K562 (cell line): Measurements from ENCODE around the gene UGP2. TPM values are rescaled to one million over a fixed set of nuclear protein-coding genes. Genes with fewer than 3 reads are reported as not detected.
A peak's percentile ranks its signal among the peaks of the same experiment; 100 is the strongest.

Source experiments
- AFF1 ChIP-seq, 2 experiments: fragments of 450-650 bp; IDR thresholded peaks; 2 replicates each; pipeline ENCODE4 v1.6.1; 2018; ENCODE audit warnings: mild to moderate bottlenecking in 2 of 2, low read depth in 1 of 2; ENCODE audit not compliant: partially characterized antibody in 2 of 2
- ARID3A ChIP-seq: IDR thresholded peaks from 2 replicates; pipeline ENCODE4 v1.6.1; 2012; ENCODE audit warnings: low read depth, low read length, improper control_type of control experiment, borderline replicate concordance
- BRF2 ChIP-seq: IDR thresholded peaks from 3 replicates; pipeline ENCODE4 v1.6.1; 2011; ENCODE audit warnings: borderline replicate concordance, mild to moderate bottlenecking; ENCODE audit not compliant: insufficient read length, insufficient read depth
- EZH2 ChIP-seq: IDR thresholded peaks from 2 replicates; pipeline ENCODE4 v1.6.1; 2012; ENCODE audit warnings: low read depth, mild to moderate bottlenecking, inconsistent platforms, low read length, borderline replicate concordance
- MTA1 ChIP-seq: fragments of 450-650 bp; IDR thresholded peaks from 2 replicates; pipeline ENCODE4 v1.6.1; 2017; ENCODE audit warnings: borderline replicate concordance
- NFIX ChIP-seq: fragments of 250-450 bp; sonication (Bioruptor Pico); IDR thresholded peaks from 2 replicates; pipeline ENCODE4 v1.4.0; 2020; ENCODE audit warnings: low read depth, mild to moderate bottlenecking, moderate library complexity
- POLR2H ChIP-seq: IDR thresholded peaks from 2 replicates; pipeline ENCODE4 v1.6.1; 2016; ENCODE audit warnings: missing genetic modification characterization, low read depth, mild to moderate bottlenecking, control low read depth, missing compliant biosample characterization, moderate library complexity
- PTTG1 ChIP-seq: fragments of 450-650 bp; IDR thresholded peaks from 2 replicates; pipeline ENCODE4 v1.6.1; 2016; ENCODE audit warnings: low read depth, mild to moderate bottlenecking, missing genetic modification characterization, missing compliant biosample characterization
- RBM14 ChIP-seq: fragments of 200-400 bp; formaldehyde crosslinking; IDR thresholded peaks from 2 replicates; pipeline ENCODE4 v1.6.1; 2018; ENCODE audit warnings: low read depth, mild to moderate bottlenecking, low read length, moderate library complexity, borderline replicate concordance; ENCODE audit not compliant: insufficient read depth
- STAT5A ChIP-seq: IDR thresholded peaks from 2 replicates; pipeline ENCODE4 v1.6.1; 2012; ENCODE audit warnings: low read length, inconsistent platforms, borderline replicate concordance
- THAP7 ChIP-seq: fragments of 250-450 bp; sonication (Bioruptor Pico); IDR thresholded peaks from 2 replicates; pipeline ENCODE4 v1.5.0; 2021
- THRA ChIP-seq: fragments of 450-650 bp; IDR thresholded peaks from 2 replicates; pipeline ENCODE4 v1.6.1; 2017; ENCODE audit warnings: mild to moderate bottlenecking, moderate library complexity
- ZNF212 ChIP-seq: fragments of 450-650 bp; formaldehyde crosslinking; IDR thresholded peaks from 2 replicates; pipeline ENCODE4 v1.4.0; 2020; ENCODE audit warnings: mild to moderate bottlenecking
- ZNF57 ChIP-seq: fragments of 450-650 bp; formaldehyde crosslinking; IDR thresholded peaks from 2 replicates; pipeline ENCODE4 v1.4.0; 2020; ENCODE audit warnings: mild to moderate bottlenecking, moderate library complexity
- ZNF699 ChIP-seq: fragments of 250-450 bp; sonication (Bioruptor Pico); IDR thresholded peaks from 2 replicates; pipeline ENCODE4 v1.8.0; 2021; ENCODE audit warnings: mild to moderate bottlenecking, moderate library complexity; ENCODE audit not compliant: insufficient replicate concordance
- polyA plus RNA-seq, 8 experiments: library from polyadenylated mRNA; depleted of rRNA in 4 of 8; stranded (reverse) in 5 of 8; unstranded in 3 of 8; fragments of >200 nt; fragmentation: Nextera tagmentation in 2 of 8; fragmentation: Illumina TruSeq in 1 of 8; extraction: Ambion mirVana in 2 of 8; extraction: Trizol in 1 of 8; gene quantifications; 2 replicates each; pipeline versions ENCODE4 v1.2.1 to v1.2.3, GENCODE V29; 2011 to 2014; ENCODE audit warnings: inconsistent platforms in 1 of 8, missing spikeins in 1 of 8
- total RNA-seq, 7 experiments: library from RNA; depleted of rRNA in 6 of 7; stranded (reverse); fragments of >200 nt in 6 of 7; fragmentation: Illumina TruSeq in 2 of 7; extraction: Trizol in 2 of 7; gene quantifications; 2 replicates each; pipeline versions ENCODE4 v1.2.1 to v1.2.3, GENCODE V29; 2011 to 2021; ENCODE audit warnings: low replicate concordance in 1 of 7
- TF ChIP-seq, protein P1 (sequence below): fragments of 250-450 bp; sonication (Bioruptor Pico); IDR thresholded peaks from 2 replicates; pipeline ENCODE4 v1.8.0; 2022; ENCODE audit warnings: moderate library complexity, mild to moderate bottlenecking, inconsistent platforms

Gene UGP2
- total and polyA plus RNA-seq, 9 of the 15 experiments (the other 6 are each of a cell fraction or from before 2014, with no cell fraction given): 25.2 to 69.3 (median 58.9) TPM

- TF ChIP-seq MTA1: no peak
- no peak for TF ChIP-seq RBM14
- TF ChIP-seq ZNF212: no peak
- TF ChIP-seq ARID3A: no peak
- no peak for TF ChIP-seq NFIX (CRISPR knock-in tag)
- no peak for TF ChIP-seq STAT5A
- TF ChIP-seq EZH2: no peak
- no peak for TF ChIP-seq THRA
- no peak for TF ChIP-seq ZNF699 (CRISPR knock-in tag)
- TF ChIP-seq, protein P1, sequence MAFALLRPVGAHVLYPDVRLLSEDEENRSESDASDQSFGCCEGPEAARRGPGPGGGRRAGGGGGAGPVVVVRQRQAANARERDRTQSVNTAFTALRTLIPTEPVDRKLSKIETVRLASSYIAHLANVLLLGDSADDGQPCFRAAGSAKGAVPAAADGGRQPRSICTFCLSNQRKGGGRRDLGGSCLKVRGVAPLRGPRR: no peak
- TF ChIP-seq THAP7 (CRISPR knock-in tag): 0 out of 2 replicates have a peak, but pooled peaks have one; percentile 38
- TF ChIP-seq PTTG1 (tag): no peak
- TF ChIP-seq POLR2H: peak; percentile 3; the same call in 1 of the 2 replicates
- TF ChIP-seq BRF2: no peak
- TF ChIP-seq AFF1 (IDR thresholded peaks at IDR 0.05; ENCODE audit: low read depth in 1 of 2, partially characterized antibody in 2 of 2): no peak
- TF ChIP-seq ZNF57 (CRISPR knock-in tag): no peak
Observed at GRCh38 chr2:63841254-63842022, at the start of gene UGP2 (continued).
